H1 (cell line): Measurements from ENCODE around the gene LDLR. TPM values are rescaled to one million over a fixed set of nuclear protein-coding genes. Genes with fewer than 3 reads are reported as not detected.
"Not testable (repeated sequence)": the region's sequence is repeated elsewhere in the genome, so short reads cannot be mapped to it uniquely, and the experiment has no call there.

Experiments
- CTCF ChIA-PET: fragments of 300-600 bp; sonication (Branson Sonifier 250); formaldehyde crosslinking; loops from one replicate; lab custom pipeline; 2021; ENCODE audit not compliant: partially characterized antibody; lab: Charles Lee
- POLR2A ChIA-PET: fragments of 300-600 bp; sonication (Branson Sonifier 250); formaldehyde crosslinking; loops from one replicate; lab custom pipeline; 2021; ENCODE audit warnings: inconsistent platforms; ENCODE audit not compliant: partially characterized antibody; lab: Charles Lee
- DNase-seq, 2 experiments: peaks; one replicate each; pipeline versions ENCODE4 v3.0.0 to v3.0.0-alpha.2; 2010 to 2022; ENCODE audit warnings: low spot score in 2 of 2, low read depth in 1 of 2, mixed read lengths in 1 of 2
- FAIRE-seq: peaks from 2 replicates; lab custom pipeline; 2011; peaks lifted over from hg19 to GRCh38; lab: Jason Lieb, UNC
- H2AFZ ChIP-seq: 2 replicates; pipeline ENCODE4 v1.8.1; 2012; ENCODE audit warnings: low read length, inconsistent platforms
- H2AK5ac ChIP-seq: 2 replicates; pipeline ENCODE4 v1.6.1; 2013; ENCODE audit warnings: low read depth, low read length
- H2BK120ac ChIP-seq: replicated peaks from 2 replicates; pipeline ENCODE3; 2013; ENCODE audit warnings: low read depth, low read length, inconsistent platforms
- H2BK12ac ChIP-seq: 2 replicates; pipeline ENCODE4 v1.6.1; 2013; ENCODE audit warnings: low read depth, low read length
- H2BK15ac ChIP-seq: 2 replicates; pipeline ENCODE4 v1.6.1; 2013; ENCODE audit warnings: low read length
- H2BK20ac ChIP-seq: 2 replicates; pipeline ENCODE4 v1.6.1; 2013; ENCODE audit warnings: low read length
- H2BK5ac ChIP-seq: 2 replicates; pipeline ENCODE4 v1.6.1; 2013; ENCODE audit warnings: low read depth, low read length
- H3K14ac ChIP-seq: 2 replicates; pipeline ENCODE4 v1.6.1; 2013; ENCODE audit warnings: inconsistent platforms; ENCODE audit not compliant: insufficient read length
- H3K18ac ChIP-seq: 2 replicates; pipeline ENCODE4 v1.6.1; 2013; ENCODE audit warnings: low read length; ENCODE audit errors: extremely low read depth
- H3K23ac ChIP-seq: 2 replicates; pipeline ENCODE4 v1.6.1; 2013; ENCODE audit warnings: inconsistent platforms; ENCODE audit not compliant: insufficient read length
- H3K23me2 ChIP-seq: 2 replicates; pipeline ENCODE4 v1.6.1; 2013; ENCODE audit warnings: low read depth, low read length
- H3K27ac ChIP-seq: 2 replicates; pipeline ENCODE4 v1.6.1; 2011; ENCODE audit warnings: low read depth, low read length, inconsistent platforms
- H3K27me3 ChIP-seq, 4 experiments: replicated peaks in 1 of 4; 1 replicate in 1 of 4; 2 replicates in 3 of 4; pipeline versions ENCODE4 v1.6.1 to v1.8.1; 2011 to 2013; ENCODE audit warnings: low read length in 3 of 4, mild to moderate bottlenecking in 3 of 4, inconsistent platforms in 2 of 4, mixed read lengths in 2 of 4, moderate library complexity in 1 of 4; ENCODE audit not compliant: control insufficient read depth in 3 of 4, insufficient read depth in 3 of 4; ENCODE audit errors: extremely low read depth in 1 of 4
- H3K36me3 ChIP-seq, 4 experiments: 2 replicates each; pipeline versions ENCODE4 v1.6.1 to v1.8.1; 2011 to 2013; ENCODE audit warnings: mild to moderate bottlenecking in 4 of 4, low read length in 3 of 4, moderate library complexity in 2 of 4, control low read depth in 1 of 4, inconsistent platforms in 1 of 4; ENCODE audit not compliant: insufficient read depth in 4 of 4, control insufficient read depth in 2 of 4
- H3K4ac ChIP-seq: replicated peaks from 2 replicates; pipeline ENCODE3; 2013; ENCODE audit warnings: low read length, low read depth, mixed read lengths, inconsistent platforms; ENCODE audit not compliant: insufficient read length
- H3K4me1 ChIP-seq, 4 experiments: replicated peaks in 1 of 4; 1 replicate in 1 of 4; 2 replicates in 3 of 4; pipeline versions ENCODE4 v1.6.1 to v1.8.1; 2011 to 2013; ENCODE audit warnings: low read length in 3 of 4, inconsistent platforms in 2 of 4, mixed read lengths in 1 of 4; ENCODE audit not compliant: insufficient read depth in 4 of 4, control insufficient read depth in 3 of 4
- H3K4me2 ChIP-seq, 2 experiments: 2 replicates each; pipeline versions ENCODE4 v1.6.1 to v1.8.1; 2011 to 2013; ENCODE audit warnings: low read depth in 2 of 2, low read length in 2 of 2, control low read depth in 1 of 2, inconsistent platforms in 1 of 2, mild to moderate bottlenecking in 1 of 2; ENCODE audit not compliant: insufficient read depth in 1 of 2
- H3K4me3 ChIP-seq, 4 experiments: fragments of 200-600, 300-600 bp in 1 of 4; sonication (generic), shearing (Covaris generic), sonication (Bioruptor Twin) in 1 of 4; 2 replicates each; pipeline versions ENCODE4 v1.5.1 to v1.8.1; 2011 to 2016; ENCODE audit warnings: low read length in 4 of 4, low read depth in 3 of 4, control low read depth in 2 of 4, inconsistent platforms in 2 of 4, mild to moderate bottlenecking in 2 of 4, mixed read lengths in 1 of 4, moderate library complexity in 1 of 4; ENCODE audit not compliant: insufficient read depth in 2 of 4; ENCODE audit errors: extremely low read depth in 1 of 4
- H3K56ac ChIP-seq: replicated peaks from 2 replicates; pipeline ENCODE3; 2013; ENCODE audit warnings: low read depth, mild to moderate bottlenecking, mixed read lengths, low read length, inconsistent platforms; ENCODE audit not compliant: insufficient read length
- H3K79me1 ChIP-seq: 2 replicates; pipeline ENCODE4 v1.6.1; 2013; ENCODE audit warnings: low read depth, low read length, control low read depth
- H3K79me2 ChIP-seq, 2 experiments: 2 replicates each; pipeline versions ENCODE4 v1.6.1 to v1.8.1; 2012 to 2013; ENCODE audit warnings: low read length in 2 of 2, mild to moderate bottlenecking in 2 of 2, inconsistent platforms in 1 of 2; ENCODE audit not compliant: insufficient read depth in 2 of 2, control insufficient read depth in 1 of 2
- H3K9ac ChIP-seq, 4 experiments: replicated peaks in 1 of 4; 1 replicate in 1 of 4; 2 replicates in 3 of 4; pipeline versions ENCODE4 v1.6.1 to v1.8.1; 2011 to 2013; ENCODE audit warnings: low read depth in 3 of 4, low read length in 3 of 4, control low read depth in 2 of 4, mild to moderate bottlenecking in 2 of 4, moderate library complexity in 2 of 4, inconsistent platforms in 1 of 4; ENCODE audit errors: extremely low read depth in 1 of 4
- H3K9me3 ChIP-seq, 2 experiments: 2 replicates each; pipeline versions ENCODE4 v1.6.1 to v1.8.1; 2012 to 2013; ENCODE audit warnings: mild to moderate bottlenecking in 2 of 2, moderate library complexity in 2 of 2, control low read depth in 1 of 2, inconsistent platforms in 1 of 2, low read depth in 1 of 2, low read length in 1 of 2, mixed read lengths in 1 of 2; ENCODE audit not compliant: insufficient read depth in 2 of 2
- H4K20me1 ChIP-seq, 2 experiments: replicated peaks in 1 of 2; 2 replicates each; pipeline versions ENCODE3 to v1.8.1; 2011 to 2013; ENCODE audit warnings: inconsistent platforms in 2 of 2, low read length in 2 of 2, mild to moderate bottlenecking in 1 of 2; ENCODE audit not compliant: insufficient read depth in 2 of 2, control insufficient read depth in 1 of 2
- H4K5ac ChIP-seq: 2 replicates; pipeline ENCODE4 v1.6.1; 2013; ENCODE audit warnings: low read length, low read depth, mixed read lengths, inconsistent platforms; ENCODE audit not compliant: insufficient read length
- H4K8ac ChIP-seq: 2 replicates; pipeline ENCODE4 v1.8.0; 2013; ENCODE audit warnings: mild to moderate bottlenecking, moderate library complexity, low read length, inconsistent platforms; ENCODE audit not compliant: insufficient read depth; ENCODE audit errors: extremely low read depth
- H4K91ac ChIP-seq: replicated peaks from 2 replicates; pipeline ENCODE3; 2013; ENCODE audit warnings: low read length, mixed read lengths, inconsistent platforms; ENCODE audit not compliant: insufficient read length
- WGBS, 2 experiments: shearing (Covaris generic) in 1 of 2; methylation state at CpG; one replicate each; pipeline versions ENCODE4 v1.1.6 to v1.1.7; 2013 to 2015; ENCODE audit warnings: low lambda C conversion rate in 2 of 2, mixed read lengths in 2 of 2, inconsistent platforms in 1 of 2, low coverage in 1 of 2, missing lambda C conversion rate in 1 of 2; ENCODE audit not compliant: insufficient replicate concordance in 2 of 2, insufficient coverage in 1 of 2, insufficient read length in 1 of 2; ENCODE audit errors: extremely low coverage in 1 of 2, missing lambda C conversion rate in 1 of 2; 5-methylcytosine and 5-hydroxymethylcytosine counted together
- polyA plus RNA-seq, 7 experiments: library from polyadenylated mRNA; depleted of rRNA in 3 of 7; stranded (reverse) in 5 of 7; unstranded in 2 of 7; fragments of >200 nt in 5 of 7; fragments of 200-250 nt in 2 of 7; gene quantifications; 1 replicate in 5 of 7; 2 replicates in 1 of 7; 4 replicates in 1 of 7; pipeline versions ENCODE4 v1.2.1 to v1.2.3, GENCODE V29; 2011 to 2013; ENCODE audit warnings: missing spikeins in 2 of 7, mixed read lengths in 2 of 7
- total RNA-seq: library from RNA; stranded (reverse); fragmentation: NEBNext Ultra II Directional; extraction: Animal tissue kit (Norgen Biotek cat#: 25700); gene quantifications from 2 replicates; pipeline ENCODE4 v1.2.1, GENCODE V29; 2021

LDLR gene
- total and polyA plus RNA-seq, 2 of the 8 experiments (the other 6 are each of a cell fraction or from before 2014, with no cell fraction given) = 70.1 to 118 TPM

DNA sequence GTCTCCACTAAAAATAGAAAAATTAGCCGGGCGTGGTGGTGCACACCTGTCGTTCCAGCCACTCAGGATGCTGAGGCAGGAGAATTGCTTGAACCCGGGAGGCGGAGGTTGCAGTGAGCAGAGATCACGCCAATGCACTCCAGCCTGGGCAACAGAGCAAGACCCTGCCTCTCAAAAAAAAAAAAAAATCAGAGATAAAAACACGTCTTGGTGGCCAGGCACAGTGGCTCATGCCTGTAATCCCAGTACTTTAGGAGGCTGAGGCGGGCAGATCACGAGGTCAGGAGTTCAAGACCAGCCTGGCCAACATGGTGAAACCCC, 89.8 kb downstream of the LDLR start:
- not testable (repeated sequence) for H4K20me1 ChIP-seq, H3K4me1 ChIP-seq, DNase-seq, FAIRE-seq, H2BK12ac ChIP-seq, H3K23ac ChIP-seq, H4K5ac ChIP-seq, H3K18ac ChIP-seq, H3K9me3 ChIP-seq, H3K9ac ChIP-seq, H3K27ac ChIP-seq, H2BK15ac ChIP-seq, H3K56ac ChIP-seq, H4K91ac ChIP-seq, H2AFZ ChIP-seq, H4K8ac ChIP-seq, H3K4me3 ChIP-seq, H2BK120ac ChIP-seq, H3K27me3 ChIP-seq, H3K79me2 ChIP-seq, H2AK5ac ChIP-seq, H2BK5ac ChIP-seq, H3K14ac ChIP-seq, H2BK20ac ChIP-seq, H3K4me2 ChIP-seq, H3K79me1 ChIP-seq, H3K4ac ChIP-seq, H3K23me2 ChIP-seq
- ChIA-PET CTCF (interaction anchor here (0.6 kb wide), 1 partner anchor 16 kb away, joined by 3 read pairs; no protein-coding TSS in a partner anchor), POLR2A (interaction anchor here (0.7 to 1.2 kb wide), 3 partner anchors 12 to 19 kb away, joined by 3 read pairs; no protein-coding TSS in a partner anchor)
- 94% methylated on average over 9 of the region's 9 CpGs; no CpG with 5 or more reads in 1 of the 2 experiments for WGBS, 2 experiments
- peaks cover 0 to 15% (median 8%) of the 10 kb centered on the region in 4 experiments; a peak in 6 of 8 replicates for H3K36me3 ChIP-seq
